ENCODE measurements around the gene OR6F1.
A peak's percentile ranks its signal among the peaks of the same experiment; 100 is the strongest.
"Not testable (repeated sequence)": the region's sequence is repeated elsewhere in the genome, so short reads cannot be mapped to it uniquely, and the experiment has no call there.

The OR6F1 gene

GRCh38 chr1:247716546-247716945, at the start of gene OR6F1:
Gene OR6F1, minus strand, starts transcription at chr1:247716646. Its CDS starts 3,891 bp downstream, at chr1:247712755.
- no peak for DNase-seq

GRCh38 chr1:247760456-247760855, 44.0 kb upstream of the OR6F1 start, which contains the start of gene OR1C1:
Gene OR1C1, minus strand, starts transcription at chr1:247760556. Its CDS starts 2,150 bp downstream, at chr1:247758406.
- DNase-seq = no peak

GRCh38 chr1:247754311-247754710, 37.9 kb upstream of the OR6F1 start:
- DNase-seq = not testable (repeated sequence)

DNA sequence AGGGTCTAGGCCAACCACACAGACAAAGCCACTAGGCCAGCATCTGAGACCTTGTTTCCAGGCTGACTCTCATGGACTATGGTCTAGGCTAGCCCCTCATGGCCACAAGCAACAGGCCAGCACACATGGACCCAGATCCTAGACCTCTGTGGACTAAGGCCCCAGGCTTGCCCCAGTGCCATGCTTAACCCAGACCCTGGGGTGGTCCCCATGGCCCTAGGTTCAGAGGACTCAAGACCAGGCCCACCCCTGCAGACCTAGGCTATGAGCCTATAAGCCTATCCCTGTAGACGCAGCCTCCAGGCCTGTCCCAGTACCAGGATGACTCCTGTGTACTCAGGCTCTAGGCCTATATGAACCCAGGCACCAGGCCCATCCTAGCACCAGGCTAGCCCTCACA, 33.4 kb upstream of the OR6F1 start:
- no peak for DNase-seq

DNA sequence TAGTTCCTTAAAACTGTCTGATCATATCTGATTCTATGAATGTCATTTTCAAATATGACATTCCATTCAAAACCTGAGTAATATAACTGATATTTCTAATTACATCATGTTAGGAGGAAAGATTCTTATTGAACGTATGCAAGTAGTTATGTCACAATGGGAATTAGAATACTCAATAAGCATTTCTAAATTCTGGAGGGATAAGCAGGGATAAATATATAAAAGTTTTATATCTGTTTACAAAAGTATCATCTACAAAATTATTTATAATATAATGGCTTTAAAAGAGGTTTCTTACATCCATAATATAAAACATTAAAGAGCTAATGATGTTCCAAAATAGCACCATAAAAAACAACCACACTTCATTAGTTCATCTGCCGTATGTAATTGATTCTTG, 31.6 kb upstream of the OR6F1 start, which contains the start of gene OR14A2:
OR14A2 (minus strand) TSS at position 101 of the 400 bp plus-strand sequence.
- no peak for DNase-seq

- no peak for DNase-seq
These were observed 31.2 kb upstream of the OR6F1 start for GRCh38 chr1:247747616-247748015.

DNA sequence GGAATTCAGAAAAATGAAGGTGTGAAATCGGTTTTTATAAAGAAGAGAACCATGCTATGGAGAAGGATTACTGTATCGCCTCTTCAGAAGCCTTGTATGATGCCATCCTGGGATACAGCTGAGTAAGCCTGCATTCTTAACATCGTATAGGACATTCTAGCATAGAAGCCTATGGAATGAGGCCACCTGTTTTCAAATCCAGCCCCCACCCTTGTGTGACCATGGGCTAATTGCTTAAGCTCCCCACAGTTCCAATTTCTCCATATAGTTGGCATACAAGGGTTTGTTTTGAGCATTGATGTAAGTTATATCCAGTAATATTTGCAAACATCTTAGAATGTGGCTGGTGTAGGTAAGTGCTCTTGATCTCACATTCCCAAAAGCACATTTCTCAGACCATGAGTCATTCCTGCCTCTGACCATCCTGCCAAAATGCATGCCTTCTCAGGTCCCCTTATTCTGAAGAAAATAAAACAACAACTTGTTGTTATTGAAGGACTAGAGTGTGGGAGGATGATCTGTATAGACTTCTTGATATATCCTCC, 30.0 kb upstream of the OR6F1 start:
- no peak for DNase-seq

DNA sequence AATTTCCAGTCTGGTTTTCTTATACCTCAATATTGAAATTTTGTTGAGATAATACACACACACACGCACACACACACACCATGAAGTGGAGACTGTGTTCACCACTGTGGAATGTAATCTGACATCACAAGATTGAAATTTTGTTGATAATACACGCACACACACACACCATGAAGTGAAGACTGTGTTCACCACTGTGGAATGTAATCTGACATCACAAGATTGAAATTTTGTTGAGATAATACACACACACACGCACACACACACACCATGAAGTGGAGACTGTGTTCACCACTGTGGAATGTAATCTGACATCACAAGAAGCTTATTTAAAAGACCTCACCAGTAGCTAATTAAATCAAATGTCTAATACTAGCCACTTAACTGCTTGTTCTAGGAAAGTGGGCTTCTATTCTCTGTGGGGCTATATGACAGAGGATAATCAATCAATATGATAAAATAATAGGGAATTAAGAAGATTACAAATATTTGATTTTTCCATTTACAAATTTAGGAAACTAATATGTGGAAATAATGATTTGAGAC, 25.8 kb upstream of the OR6F1 start:
- not testable (repeated sequence) for DNase-seq

- no peak for DNase-seq
These were observed 25.3 kb upstream of the OR6F1 start for GRCh38 chr1:247741756-247742155.

DNA sequence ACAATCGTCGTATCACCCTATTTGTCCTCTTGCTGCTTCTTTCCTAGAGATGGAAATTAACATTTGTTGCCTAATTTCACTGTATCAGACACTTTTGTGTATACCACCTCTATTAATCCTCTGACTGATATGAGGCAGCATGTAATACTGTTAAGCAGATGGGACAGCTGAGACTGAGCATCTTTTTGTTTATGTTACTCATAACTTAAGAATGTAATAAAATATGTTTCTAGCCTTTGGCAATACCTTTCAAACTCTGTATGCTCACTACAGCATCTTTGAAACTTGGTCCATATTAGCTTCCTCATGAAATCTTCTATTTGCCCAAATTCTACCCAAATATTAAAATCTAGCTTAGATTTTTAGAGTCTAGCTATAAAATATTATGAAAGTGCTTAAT, 24.3 kb upstream of the OR6F1 start:
- no peak for DNase-seq

DNA sequence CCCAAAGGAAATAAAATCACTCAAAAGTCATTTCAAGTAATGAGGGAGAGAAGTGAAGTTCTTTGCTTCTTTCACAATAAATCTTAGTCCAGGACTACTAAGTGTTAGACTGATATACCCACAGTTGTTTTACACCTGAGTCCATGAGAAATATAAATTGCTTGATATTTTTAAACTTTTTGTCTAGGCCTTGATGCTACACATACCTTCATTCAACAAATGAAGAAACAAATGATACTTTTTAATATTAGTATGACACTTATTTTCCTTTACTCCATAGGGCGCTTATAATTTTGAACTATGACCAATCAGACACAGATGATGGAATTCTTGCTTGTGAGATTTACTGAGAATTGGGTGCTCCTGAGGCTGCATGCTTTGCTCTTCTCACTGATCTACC, 21.9 kb upstream of the OR6F1 start, which contains the start of gene OR14K1:
OR14K1 (plus strand) TSS at position 301 of the 400 bp plus-strand sequence; CDS start at position 301, 0 bp downstream.
- DNase-seq = no peak

DNA sequence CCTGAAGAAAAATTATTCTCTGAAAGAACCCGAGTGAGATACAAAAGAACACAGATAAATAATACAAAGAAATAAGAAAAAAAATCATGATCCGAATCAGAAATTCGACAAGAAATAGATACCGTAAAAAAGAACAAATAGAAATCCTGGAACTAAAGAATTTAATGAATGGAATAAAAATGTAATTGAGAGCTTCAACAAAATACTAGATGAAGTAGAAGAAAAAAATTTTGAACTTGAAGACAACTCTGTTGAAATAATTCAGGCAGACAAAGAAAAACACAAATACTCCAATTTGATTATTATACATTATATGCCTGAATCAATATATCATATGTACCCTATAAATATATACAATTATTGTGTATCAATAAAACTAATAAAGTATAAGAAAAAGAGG, 4.8 kb upstream of the OR6F1 start:
- DNase-seq = no peak

DNA sequence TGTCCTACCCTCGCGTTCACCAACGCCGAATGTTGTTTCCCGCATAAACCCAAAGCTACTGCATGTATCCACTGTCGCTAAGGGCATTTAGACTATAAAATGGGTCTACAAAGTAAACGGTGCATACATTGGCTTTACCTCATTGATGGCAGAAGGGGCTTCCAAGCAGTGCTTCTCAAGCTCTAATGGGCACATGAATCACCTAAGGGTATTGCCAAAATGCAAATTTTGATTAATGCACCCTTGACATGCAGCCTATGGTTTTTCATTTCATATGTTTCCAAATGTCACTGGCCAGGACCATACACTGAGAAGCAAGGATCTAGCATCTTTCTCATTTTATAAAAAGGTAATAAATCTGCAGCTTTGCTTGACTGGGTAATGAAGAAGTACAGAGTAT, 2.7 kb downstream of the OR6F1 start:
- no peak for DNase-seq

DNA sequence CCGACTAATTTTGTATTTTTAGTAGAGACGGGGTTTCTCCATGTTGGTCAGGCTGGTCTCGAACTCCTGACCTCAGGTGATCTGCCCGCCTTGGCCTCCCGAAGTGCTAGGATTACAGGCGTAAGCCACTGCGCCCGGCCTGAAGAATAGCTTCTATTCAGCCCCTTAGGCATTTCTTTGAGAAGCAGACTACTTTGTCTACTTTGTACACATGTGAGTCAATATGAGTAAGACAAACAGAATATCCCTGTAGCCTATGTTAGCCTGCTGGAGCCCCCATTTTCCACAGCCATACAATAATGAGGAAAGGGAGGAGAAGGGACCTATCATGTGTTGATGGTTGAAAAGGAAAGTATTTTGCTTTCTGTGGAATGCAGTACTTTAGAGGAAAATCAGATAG, 5.8 kb downstream of the OR6F1 start:
- DNase-seq = not testable (repeated sequence)

GRCh38 chr1:247701338-247701737, 15.1 kb downstream of the OR6F1 start:
- DNase-seq = no peak

GRCh38 chr1:247681288-247681897, 35.1 kb downstream of the OR6F1 start:
- DNase-seq = peak; percentile 38

DNA sequence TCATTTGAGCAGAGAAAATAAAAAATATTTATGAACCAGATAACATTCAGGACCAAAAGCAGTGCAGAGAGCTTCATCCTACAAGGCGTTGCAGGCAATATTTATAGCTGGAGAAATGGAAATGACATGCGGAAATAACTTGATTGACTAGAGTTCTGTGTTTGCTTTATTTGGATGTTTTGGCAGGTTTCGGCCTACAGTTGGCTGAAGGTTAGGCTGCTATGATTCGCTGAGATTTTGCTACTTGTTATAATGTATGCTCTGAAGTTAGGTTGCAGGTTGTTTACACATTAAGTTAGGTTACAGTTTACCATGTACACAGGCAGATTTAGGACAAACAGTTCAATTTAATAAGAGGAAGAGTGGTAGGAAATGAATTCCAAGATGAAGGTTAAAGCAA, 36.3 kb downstream of the OR6F1 start:
- DNase-seq = no peak

- DNase-seq = no peak
These were observed 36.8 kb downstream of the OR6F1 start, which contains the start of gene OR13G1 for GRCh38 chr1:247679639-247680038. Gene OR13G1, minus strand, starts transcription at chr1:247679739. Its CDS starts 6,698 bp downstream, at chr1:247673041.

GRCh38 chr1:247669225-247669624, 47.2 kb downstream of the OR6F1 start:
- DNase-seq = no peak

All from NCI-H1105 treated with DMSO at 0.1 percent for 48 hours (cell line).